ENCODE results near the gene DUSP23.

The DUSP23 gene

DNA sequence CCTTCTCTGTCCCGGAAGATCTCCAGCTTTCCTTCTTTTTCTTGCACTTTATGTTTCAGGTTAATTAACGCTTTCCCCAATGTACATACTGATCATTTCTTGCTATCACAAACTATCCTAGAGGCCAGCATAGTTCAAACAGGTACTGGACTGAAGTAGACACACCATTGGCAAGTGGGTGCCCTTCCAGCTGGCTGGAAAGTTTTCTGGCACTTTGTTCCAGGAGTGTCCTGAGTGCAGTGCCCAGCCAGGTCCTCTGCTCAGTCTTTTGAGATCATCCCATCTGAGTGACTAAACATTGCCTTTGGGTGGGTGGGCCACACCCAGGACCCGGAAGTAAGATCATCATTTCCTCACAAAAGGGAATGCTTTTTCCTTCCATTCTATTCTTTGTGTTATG is 15.0 kb upstream of the DUSP23 start:
- H3K27me3 ChIP-seq (ENCODE audit: low read depth), result no peaks in the 10 kb centered on the region
- H3K4me1 ChIP-seq, result no peaks in the 10 kb centered on the region
- H3K9me3 ChIP-seq, result no peaks in the 10 kb centered on the region
- in situ Hi-C loops (cut with MboI; ENCODE audit: low sequenced_read_pairs), result no loop called here
- DNase-seq (ENCODE audit: low spot score in 2 of 2), result no peak
- H3K4me3 ChIP-seq, result no peak overlapping the region
- no peaks in the 10 kb centered on the region for H3K36me3 ChIP-seq (replicated peaks)

- in situ Hi-C loops (cut with MboI; ENCODE audit: low sequenced_read_pairs), result no loop called here
- H3K9me3 ChIP-seq, result no peaks in the 10 kb centered on the region
- no peaks in the 10 kb centered on the region for H3K4me1 ChIP-seq
- H3K4me3 ChIP-seq, result no peak overlapping the region
- H3K27me3 ChIP-seq (ENCODE audit: low read depth), result no peaks in the 10 kb centered on the region
- H3K36me3 ChIP-seq (replicated peaks), result no peaks in the 10 kb centered on the region
- no peak for DNase-seq (ENCODE audit: low spot score in 2 of 2)
These were observed 9.5 kb upstream of the DUSP23 start for GRCh38 chr1:159771127-159771895.

GRCh38 chr1:159774465-159774864 is 6.3 kb upstream of the DUSP23 start:
- DNase-seq (ENCODE audit: low spot score in 2 of 2), result no peak
- Histone ChIP-seq H3K27me3 (ENCODE audit: low read depth) (no peaks in the 10 kb centered on the region), H3K36me3 (replicated peaks) (no peaks in the 10 kb centered on the region), H3K4me1 (no peaks in the 10 kb centered on the region), H3K4me3 (no peak overlapping the region), H3K9me3 (no peaks in the 10 kb centered on the region)
- in situ Hi-C loops (cut with MboI; ENCODE audit: low sequenced_read_pairs), result no loop called here

GRCh38 chr1:159775716-159776115 is 5.0 kb upstream of the DUSP23 start:
- Histone ChIP-seq H3K36me3 (replicated peaks) (no peaks in the 10 kb centered on the region), H3K4me3 (no peak overlapping the region), H3K27me3 (ENCODE audit: low read depth) (no peaks in the 10 kb centered on the region), H3K4me1 (peaks cover 4% of the 10 kb centered on the region; the same call in 1 of the 2 replicates), H3K9me3 (no peaks in the 10 kb centered on the region)
- no peak for DNase-seq (ENCODE audit: low spot score in 2 of 2)
- in situ Hi-C loops (cut with MboI; ENCODE audit: low sequenced_read_pairs), result no loop called here

- H3K9me3 ChIP-seq, result no peaks in the 10 kb centered on the region
- peaks cover 4% of the 10 kb centered on the region; the same call in 1 of the 2 replicates for H3K4me1 ChIP-seq
- no peak overlapping the region for H3K4me3 ChIP-seq
- in situ Hi-C loops (cut with MboI; ENCODE audit: low sequenced_read_pairs), result no loop called here
- DNase-seq (ENCODE audit: low spot score in 2 of 2), result no peak
- no peaks in the 10 kb centered on the region for H3K27me3 ChIP-seq (ENCODE audit: low read depth)
- no peaks in the 10 kb centered on the region for H3K36me3 ChIP-seq (replicated peaks)
These were observed 2.5 kb upstream of the DUSP23 start for GRCh38 chr1:159778266-159778665.

- in situ Hi-C loops (cut with MboI; ENCODE audit: low sequenced_read_pairs), result no loop called here
- no peak for DNase-seq (ENCODE audit: low spot score in 2 of 2)
These were observed 1.3 kb upstream of the DUSP23 start for GRCh38 chr1:159779403-159779851.

DNA sequence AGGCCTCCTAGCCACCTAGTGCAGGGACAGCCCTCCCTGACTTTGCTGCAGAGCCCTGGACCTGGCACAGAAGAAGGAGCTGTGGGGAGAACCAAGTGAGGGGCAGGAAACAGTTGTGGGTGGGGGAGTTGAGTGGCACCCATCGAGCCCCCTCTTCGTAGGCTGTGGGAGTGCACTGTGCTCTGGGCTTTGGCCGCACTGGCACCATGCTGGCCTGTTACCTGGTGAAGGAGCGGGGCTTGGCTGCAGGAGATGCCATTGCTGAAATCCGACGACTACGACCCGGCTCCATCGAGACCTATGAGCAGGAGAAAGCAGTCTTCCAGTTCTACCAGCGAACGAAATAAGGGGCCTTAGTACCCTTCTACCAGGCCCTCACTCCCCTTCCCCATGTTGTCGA is 1.2 kb downstream of the DUSP23 start:
- no peak overlapping the region for H3K4me3 ChIP-seq
- in situ Hi-C loops (cut with MboI; ENCODE audit: low sequenced_read_pairs), result loop anchor here (10.0 kb wide), 1 partner anchor 253 kb away; the partner anchor contains the start of gene PIGM
- H3K4me1 ChIP-seq, result peaks cover 5% of the 10 kb centered on the region; the same call in 1 of the 2 replicates
- no peaks in the 10 kb centered on the region for H3K27me3 ChIP-seq (ENCODE audit: low read depth)
- no peak for DNase-seq (ENCODE audit: low spot score in 2 of 2)
- H3K9me3 ChIP-seq, result no peaks in the 10 kb centered on the region
- no peaks in the 10 kb centered on the region for H3K36me3 ChIP-seq (replicated peaks)

More at GRCh38 chr1:159779403-159779851, 1.3 kb upstream of the DUSP23 start:
- H3K4me3 ChIP-seq, result no peak overlapping the region
- H3K36me3 ChIP-seq (replicated peaks), result no peaks in the 10 kb centered on the region
- H3K27me3 ChIP-seq (ENCODE audit: low read depth), result no peaks in the 10 kb centered on the region
- H3K9me3 ChIP-seq, result no peaks in the 10 kb centered on the region
- H3K4me1 ChIP-seq, result peaks cover 4% of the 10 kb centered on the region; the same call in 1 of the 2 replicates

DNA sequence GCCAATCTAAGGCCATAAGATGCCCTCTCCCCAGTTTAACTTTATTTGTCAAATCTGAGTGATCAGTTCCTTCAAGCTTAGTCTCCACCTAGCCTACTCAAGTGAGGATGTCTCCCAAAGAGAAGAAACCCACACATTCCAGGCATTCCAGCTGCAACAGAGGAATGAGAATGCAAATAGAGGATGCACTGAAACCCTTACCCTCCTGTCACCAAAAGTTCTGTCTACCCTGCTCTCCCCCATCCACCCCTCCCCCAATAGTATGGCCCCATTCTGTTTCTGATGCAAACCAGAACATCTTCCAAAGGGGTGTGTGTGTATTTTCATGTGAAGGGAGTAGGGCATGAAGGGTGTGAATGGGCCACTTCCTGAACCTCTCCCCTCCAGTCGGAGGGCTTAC is 3.0 kb downstream of the DUSP23 start:
- Histone ChIP-seq H3K36me3 (replicated peaks) (no peaks in the 10 kb centered on the region), H3K27me3 (ENCODE audit: low read depth) (no peaks in the 10 kb centered on the region), H3K4me1 (peaks cover 6% of the 10 kb centered on the region; the same call in 1 of the 2 replicates), H3K4me3 (no peak overlapping the region), H3K9me3 (no peaks in the 10 kb centered on the region)
- no peak for DNase-seq (ENCODE audit: low spot score in 2 of 2)
- in situ Hi-C loops (cut with MboI; ENCODE audit: low sequenced_read_pairs), result loop anchor here (10.0 kb wide), 1 partner anchor 251 kb away; the partner anchor contains the start of gene PIGM

- in situ Hi-C loops (cut with MboI; ENCODE audit: low sequenced_read_pairs), result loop anchor here (10.0 kb wide), 1 partner anchor 248 kb away; the partner anchor contains the start of gene PIGM
- peak; percentile 38 to 50 for DNase-seq (ENCODE audit: low spot score in 2 of 2)
- no peaks in the 10 kb centered on the region for H3K9me3 ChIP-seq
- H3K27me3 ChIP-seq (ENCODE audit: low read depth), result peaks cover 5% of the 10 kb centered on the region; the same call in 1 of the 2 replicates
- H3K36me3 ChIP-seq (replicated peaks), result no peaks in the 10 kb centered on the region
- H3K4me3 ChIP-seq, result no peak overlapping the region
- H3K4me1 ChIP-seq, result peaks cover 3% of the 10 kb centered on the region; the same call in 1 of the 2 replicates
These were observed 5.7 kb downstream of the DUSP23 start for GRCh38 chr1:159786465-159786864.

DNA sequence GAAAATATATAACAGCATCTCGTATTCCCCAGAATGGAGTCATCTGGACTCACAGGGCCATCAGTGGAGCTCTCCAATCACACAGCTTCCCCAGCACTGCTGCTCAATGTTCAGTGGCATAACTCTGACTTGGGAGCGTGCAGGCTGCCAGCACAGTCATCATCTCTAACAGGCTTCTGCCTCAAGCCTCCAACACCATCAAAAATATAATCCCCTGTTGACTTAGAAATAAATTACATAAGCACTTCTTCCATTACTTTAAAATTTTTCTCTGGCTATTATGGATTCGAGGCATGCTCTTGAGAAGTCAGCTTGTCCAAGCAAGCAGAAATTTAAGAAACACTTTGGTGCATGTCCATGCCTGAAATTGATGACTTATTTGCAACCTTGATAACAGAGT is 6.2 kb downstream of the DUSP23 start:
- Histone ChIP-seq H3K9me3 (no peaks in the 10 kb centered on the region), H3K27me3 (ENCODE audit: low read depth) (peaks cover 7% of the 10 kb centered on the region), H3K4me3 (no peak overlapping the region), H3K36me3 (replicated peaks) (no peaks in the 10 kb centered on the region), H3K4me1 (peaks cover 3% of the 10 kb centered on the region; the same call in 1 of the 2 replicates)
- DNase-seq (ENCODE audit: low spot score in 2 of 2), result no peak
- in situ Hi-C loops (cut with MboI; ENCODE audit: low sequenced_read_pairs), result loop anchor here (10.0 kb wide), 1 partner anchor 248 kb away; the partner anchor contains the start of gene PIGM

- Histone ChIP-seq H3K27me3 (ENCODE audit: low read depth) (peaks cover 13% of the 10 kb centered on the region), H3K4me1 (peaks cover 3% of the 10 kb centered on the region; the same call in 1 of the 2 replicates), H3K9me3 (no peaks in the 10 kb centered on the region), H3K36me3 (replicated peaks) (no peaks in the 10 kb centered on the region), H3K4me3 (no peak overlapping the region)
- peak; percentile 11 to 26 for DNase-seq (ENCODE audit: low spot score in 2 of 2)
- in situ Hi-C loops (cut with MboI; ENCODE audit: low sequenced_read_pairs), result no loop called here
These were observed 9.6 kb downstream of the DUSP23 start for GRCh38 chr1:159790237-159790917.

DNA sequence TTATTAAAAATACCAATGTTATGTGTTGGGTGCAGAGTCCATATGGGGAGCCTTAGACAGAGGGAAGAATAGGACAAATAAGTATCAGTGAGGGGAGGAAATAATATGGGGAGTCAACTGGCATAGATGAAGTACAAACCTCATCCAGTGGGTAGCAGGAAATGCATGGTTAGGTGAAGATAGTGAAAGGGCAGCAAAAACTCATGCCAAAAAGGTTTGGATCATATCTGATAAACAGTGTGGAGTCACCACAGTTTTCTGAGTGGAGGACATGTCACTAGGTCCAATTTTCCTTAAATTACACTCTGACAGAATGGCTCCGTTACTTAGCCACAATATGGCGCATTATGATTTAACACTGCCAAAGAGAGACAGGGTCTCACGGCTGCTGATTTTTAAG is 10.3 kb downstream of the DUSP23 start:
- no peak overlapping the region for H3K4me3 ChIP-seq
- no peak for DNase-seq (ENCODE audit: low spot score in 2 of 2)
- peaks cover 14% of the 10 kb centered on the region for H3K27me3 ChIP-seq (ENCODE audit: low read depth)
- in situ Hi-C loops (cut with MboI; ENCODE audit: low sequenced_read_pairs), result no loop called here
- H3K36me3 ChIP-seq (replicated peaks), result no peaks in the 10 kb centered on the region
- H3K9me3 ChIP-seq, result no peaks in the 10 kb centered on the region
- peaks cover 3% of the 10 kb centered on the region; the same call in 1 of the 2 replicates for H3K4me1 ChIP-seq

- no peak for DNase-seq (ENCODE audit: low spot score in 2 of 2)
- in situ Hi-C loops (cut with MboI; ENCODE audit: low sequenced_read_pairs), result no loop called here
- Histone ChIP-seq H3K9me3 (no peaks in the 10 kb centered on the region), H3K4me3 (no peak overlapping the region), H3K27me3 (ENCODE audit: low read depth) (peaks cover 19% of the 10 kb centered on the region), H3K36me3 (replicated peaks) (no peaks in the 10 kb centered on the region), H3K4me1 (peaks cover 3% of the 10 kb centered on the region; the same call in 1 of the 2 replicates)
These were observed 10.7 kb downstream of the DUSP23 start for GRCh38 chr1:159791461-159791860.

DNA sequence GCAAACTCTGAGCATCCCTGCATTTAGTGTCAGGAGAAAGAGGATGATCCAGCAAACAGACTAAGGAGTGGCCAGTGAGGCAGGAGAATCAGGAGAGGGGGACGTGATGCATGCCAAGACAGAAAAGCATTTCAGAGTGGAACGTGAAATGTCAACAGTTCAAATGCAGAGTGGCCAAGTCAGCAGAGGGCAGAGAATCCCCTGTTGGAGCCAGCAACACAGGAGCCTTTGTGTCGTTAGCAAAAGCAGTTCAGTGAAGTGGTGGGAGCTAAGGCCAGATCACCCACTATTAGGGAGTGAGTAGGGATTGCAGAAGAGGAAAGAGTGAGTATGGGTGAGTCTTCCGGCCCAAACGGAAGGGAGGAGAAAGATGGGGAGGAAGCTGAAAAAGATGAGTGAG is 14.8 kb downstream of the DUSP23 start:
- H3K27me3 ChIP-seq (ENCODE audit: low read depth), result peaks cover 27% of the 10 kb centered on the region
- in situ Hi-C loops (cut with MboI; ENCODE audit: low sequenced_read_pairs), result no loop called here
- no peak overlapping the region for H3K4me3 ChIP-seq
- H3K4me1 ChIP-seq, result no peaks in the 10 kb centered on the region
- DNase-seq (ENCODE audit: low spot score in 2 of 2), result no peak
- no peaks in the 10 kb centered on the region for H3K36me3 ChIP-seq (replicated peaks)
- H3K9me3 ChIP-seq, result no peaks in the 10 kb centered on the region
